Hematopoietic multipotent progenitor cell treated with erythropoietin and hydrocortisone succinate and interleukin-3 and kit ligand, for 6 days (in vitro differentiated cells): ENCODE results near the gene TCERG1L.
"Not testable (repeated sequence)": the region's sequence is repeated elsewhere in the genome, so short reads cannot be mapped to it uniquely, and the experiment has no call there.

Experiments
- DNase-seq: peaks from one replicate; pipeline ENCODE4 v3.0.0-alpha.2; 2015

The TCERG1L gene

GRCh38 chr10:131116991-131117375, 194.5 kb downstream of the TCERG1L start:
- DNase-seq: no peak

DNA sequence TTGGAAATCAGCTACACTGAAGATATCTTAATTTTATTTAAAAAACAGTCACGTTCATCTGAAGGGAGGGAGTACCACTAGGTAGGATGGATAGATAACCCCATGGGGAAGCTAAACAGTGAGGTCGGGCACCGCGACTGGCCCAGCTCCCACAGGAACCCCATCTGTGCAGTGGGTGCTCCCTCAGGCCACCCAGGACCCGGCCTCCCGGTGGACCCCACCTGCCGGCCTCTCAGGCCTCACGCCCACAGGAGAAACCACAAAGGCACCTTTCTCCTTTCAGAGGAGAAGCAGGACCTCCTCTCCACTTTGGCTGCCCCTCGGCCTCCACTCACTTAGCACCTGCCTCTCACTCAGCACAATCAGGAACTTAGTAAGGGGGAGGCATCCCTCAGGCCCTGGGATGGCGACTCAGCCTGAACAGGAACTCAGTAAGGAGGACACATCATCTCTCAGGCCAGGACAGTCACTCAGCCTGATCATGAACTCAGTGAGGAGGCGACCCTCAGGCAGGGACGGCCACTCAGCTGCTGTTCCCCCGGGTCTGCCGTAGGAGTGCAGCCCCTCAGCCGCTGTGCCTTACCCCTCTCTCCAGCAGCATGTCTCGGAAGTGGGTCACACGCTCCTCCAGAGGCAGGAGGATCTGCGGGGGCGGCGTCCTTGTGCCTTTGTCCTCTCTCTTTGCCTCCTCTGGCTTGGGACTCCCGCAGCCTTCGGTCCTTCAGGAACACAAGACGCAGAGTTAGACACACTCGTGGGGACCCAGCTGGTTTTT, 195.1 kb downstream of the TCERG1L start:
- DNase-seq: no peak

DNA sequence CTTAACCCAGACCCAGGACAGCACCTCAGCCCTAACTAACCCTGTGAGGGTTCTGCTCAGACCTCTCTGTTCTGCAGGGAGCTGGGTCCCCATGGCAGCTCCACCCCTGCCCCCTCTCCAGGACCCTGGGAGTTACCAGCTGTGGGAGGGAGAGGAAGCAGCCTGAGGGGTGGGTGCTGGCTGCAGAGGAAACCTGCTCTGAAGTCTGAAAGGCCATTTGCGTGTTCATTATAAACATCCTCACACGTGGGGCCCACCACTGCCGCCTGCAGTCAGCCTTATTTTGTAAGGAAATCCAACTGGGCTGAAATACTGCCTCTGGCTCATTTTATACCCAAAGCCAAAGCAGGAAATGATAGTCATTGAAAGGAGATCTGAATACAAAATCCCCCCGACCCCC, 195.7 kb downstream of the TCERG1L start:
- DNase-seq: no peak

DNA sequence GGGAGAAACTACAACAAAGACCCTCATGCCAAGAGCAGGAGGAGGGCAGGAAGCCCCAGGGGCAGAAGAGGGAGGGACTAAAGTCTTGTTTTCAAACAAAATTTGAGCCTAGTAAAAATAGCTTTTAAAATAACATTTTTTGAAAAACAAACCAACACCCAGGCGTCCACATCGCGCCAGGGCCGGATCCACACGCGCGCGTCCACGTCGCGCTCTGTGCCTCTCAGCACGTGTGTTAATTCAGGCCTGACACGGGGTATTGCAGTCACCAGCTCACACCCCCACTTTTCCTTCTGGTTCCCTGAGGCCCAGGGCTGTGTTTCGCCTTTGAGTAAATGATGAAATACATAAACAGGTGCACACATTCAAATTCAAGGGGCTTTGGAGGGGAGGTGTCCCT, 196.2 kb downstream of the TCERG1L start:
- DNase-seq: no peak

DNA sequence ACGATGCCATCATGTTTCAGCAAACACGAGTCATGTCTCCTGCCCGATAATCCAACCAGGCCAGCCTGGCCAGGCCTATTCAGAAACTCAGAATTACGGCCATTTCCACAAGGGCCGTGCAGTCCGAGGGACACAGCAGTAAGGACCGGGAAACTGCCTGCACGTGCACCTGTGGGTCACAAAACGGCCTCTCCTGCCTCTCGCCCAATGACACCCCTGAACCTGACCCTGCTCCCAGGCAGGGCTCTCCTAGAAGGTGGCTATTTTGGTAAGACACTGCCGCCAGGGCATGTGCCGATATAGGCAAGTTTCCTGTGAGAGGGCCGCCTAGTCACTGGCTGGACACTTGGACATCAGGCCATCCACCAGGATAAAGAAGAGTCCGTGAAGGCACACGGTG, 196.7 kb downstream of the TCERG1L start:
- no peak for DNase-seq

DNA sequence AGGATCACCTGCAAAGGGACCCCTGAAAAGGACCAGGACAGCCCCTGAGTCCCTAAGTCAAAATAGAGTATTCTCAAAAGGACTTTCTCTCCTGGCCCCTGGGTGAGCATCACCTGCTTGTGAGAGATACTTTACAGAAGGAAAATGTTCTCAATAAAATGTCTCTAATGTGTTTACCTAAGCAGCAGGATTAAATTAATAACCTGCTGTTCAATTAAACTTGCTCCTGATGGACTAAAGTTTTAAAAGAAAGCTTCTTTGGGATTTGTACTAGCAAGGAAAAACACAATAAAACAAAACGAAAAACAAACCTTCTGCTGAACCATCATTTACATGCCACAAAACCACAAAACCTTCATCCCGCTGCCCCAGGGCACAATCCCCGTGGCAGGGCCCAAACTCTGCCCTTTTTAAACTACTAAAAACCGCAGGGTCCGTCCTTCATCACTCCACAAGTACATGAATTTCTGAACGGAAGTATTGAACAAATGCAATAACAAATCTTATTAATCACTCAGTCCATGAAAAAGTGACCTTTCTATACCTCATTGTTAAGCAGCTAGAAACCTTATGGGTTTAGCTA, 197.7 kb downstream of the TCERG1L start:
- no peak for DNase-seq

- DNase-seq: no peak
Measured at GRCh38 chr10:131113165-131113564, 198.4 kb downstream of the TCERG1L start.

GRCh38 chr10:131112691-131113090, 198.8 kb downstream of the TCERG1L start:
- DNase-seq: no peak

GRCh38 chr10:131111471-131112080, 199.9 kb downstream of the TCERG1L start:
- no peak for DNase-seq

- no peak for DNase-seq
Measured at GRCh38 chr10:131111007-131111406, 200.5 kb downstream of the TCERG1L start.

- no peak for DNase-seq
Measured at GRCh38 chr10:131110241-131110783, 201.2 kb downstream of the TCERG1L start.

DNA sequence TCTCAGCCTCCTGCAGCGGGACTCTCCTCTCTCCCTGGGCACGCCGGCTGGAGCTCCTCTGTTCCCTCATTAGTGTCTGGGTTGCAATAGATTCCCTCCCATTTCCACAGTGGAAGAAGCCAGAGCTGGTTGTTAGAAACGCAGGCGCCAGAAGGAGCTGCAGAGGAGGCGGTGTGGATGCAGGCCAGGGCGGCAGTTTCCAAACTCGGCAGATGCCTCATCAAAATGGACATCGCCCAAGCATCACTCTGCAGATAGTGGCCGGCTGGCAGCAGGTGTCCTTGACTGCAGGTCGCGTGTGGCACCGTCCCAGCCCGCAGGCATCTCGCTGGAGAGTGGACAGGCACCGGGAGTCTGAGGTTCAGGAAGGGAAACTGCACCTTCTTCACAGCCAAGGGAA, 201.8 kb downstream of the TCERG1L start:
- DNase-seq: no peak

DNA sequence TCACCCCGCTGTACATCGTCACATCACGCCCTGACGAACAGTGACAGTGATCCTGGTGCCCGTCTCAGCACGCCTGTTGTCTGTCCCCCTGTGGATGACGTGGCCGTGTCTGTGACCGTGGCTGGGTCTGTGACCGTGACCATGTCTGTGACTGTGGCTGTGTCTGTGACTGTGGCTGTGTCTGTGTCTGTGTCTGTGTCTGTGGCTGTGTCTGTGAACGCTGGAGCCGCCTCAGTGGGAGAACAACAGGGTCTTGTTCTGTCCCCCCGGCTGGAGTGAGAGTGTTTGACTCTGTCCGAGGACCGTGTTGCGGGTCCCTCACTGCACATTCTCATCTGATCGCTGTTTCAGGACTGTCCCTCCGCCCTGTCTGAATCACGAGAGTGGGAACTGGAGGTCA, 202.2 kb downstream of the TCERG1L start:
- DNase-seq: no peak

GRCh38 chr10:131107970-131108369, 203.6 kb downstream of the TCERG1L start:
- no peak for DNase-seq

DNA sequence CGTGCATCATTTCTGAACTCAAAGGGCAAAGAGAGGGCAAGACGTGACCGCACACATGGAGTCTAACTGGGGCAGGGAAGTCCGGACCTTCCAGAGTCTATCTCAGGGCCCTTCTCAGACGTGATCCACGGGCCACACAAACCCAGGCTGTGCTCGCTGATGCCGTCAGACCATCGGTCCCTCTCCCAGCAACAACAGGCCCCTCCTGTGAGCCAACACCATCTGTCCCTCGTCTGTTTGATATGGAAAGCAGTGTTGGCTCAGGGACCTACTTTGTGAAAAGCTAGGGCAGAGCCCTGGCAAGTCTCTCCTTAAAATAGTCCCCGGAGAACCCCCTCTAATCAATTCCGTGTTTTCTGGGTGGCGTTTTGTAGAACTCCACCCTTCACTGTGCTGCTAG, 208.8 kb downstream of the TCERG1L start:
- DNase-seq: no peak

- DNase-seq: no peak
Measured at GRCh38 chr10:131102147-131102546, 209.4 kb downstream of the TCERG1L start.

GRCh38 chr10:131100418-131101410, 210.8 kb downstream of the TCERG1L start:
- DNase-seq: not testable (repeated sequence)

- DNase-seq: no peak
Measured at GRCh38 chr10:131099028-131099726, 212.3 kb downstream of the TCERG1L start.

DNA sequence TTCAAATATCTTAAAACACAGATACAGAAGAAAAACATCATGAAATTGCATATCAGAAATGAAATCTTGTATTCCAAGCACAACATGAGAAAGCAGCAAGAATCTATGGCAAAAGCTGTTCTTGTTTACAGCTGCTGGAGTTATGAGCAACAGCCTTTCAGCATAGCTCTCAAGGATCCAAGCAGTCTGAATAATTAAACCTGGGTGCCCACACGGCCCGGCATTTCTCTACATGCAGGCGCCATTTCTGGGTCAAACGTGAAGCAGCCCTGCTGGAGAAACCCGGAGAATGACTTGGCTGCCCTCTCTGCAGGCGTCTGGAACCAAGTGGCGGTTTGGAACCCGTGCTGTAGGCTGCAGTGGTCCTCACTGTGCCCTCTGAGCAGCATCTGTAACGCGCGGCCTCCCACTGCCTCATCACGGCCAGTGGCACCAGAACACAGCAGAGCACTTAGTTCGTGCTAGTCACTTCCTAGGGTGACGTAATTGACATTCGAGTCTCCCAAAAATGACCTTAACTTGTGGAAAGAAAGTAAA, 213.0 kb downstream of the TCERG1L start:
- no peak for DNase-seq

GRCh38 chr10:131096031-131096430, 215.5 kb downstream of the TCERG1L start:
- no peak for DNase-seq

- no peak for DNase-seq
Measured at GRCh38 chr10:131095313-131095580, 216.3 kb downstream of the TCERG1L start.
